Ovary (tissue), 3 donors: ENCODE measurements around the gene PTPN20.
"Not testable (repeated sequence)": the region's sequence is repeated elsewhere in the genome, so short reads cannot be mapped to it uniquely, and the experiment has no call there.

ENCODE experiments used
- EP300 ChIP-seq: sonication (generic); formaldehyde crosslinking; IDR thresholded peaks from one replicate; pipeline ENCODE4 v1.6.1; 2017; ENCODE audit warnings: antibody characterized with exemption
- POLR2A ChIP-seq: fragments of 450-650 bp; IDR thresholded peaks from one replicate; pipeline ENCODE4 v1.6.1; 2017; ENCODE audit warnings: antibody characterized with exemption, mild to moderate bottlenecking, moderate library complexity
- TF ChIP-seq, protein P1 (sequence below), 3 donors: fragments of 450-650 bp in 2 of 3; fragments of 200-600 bp in 1 of 3; IDR thresholded peaks; one replicate each; pipeline versions ENCODE4 v1.5.1 to v1.8.0; 2016 to 2022; ENCODE audit warnings: antibody characterized with exemption in 3 of 3, mild to moderate bottlenecking in 1 of 3
- donor health status: DM: no; HTN: no; CAD: no.

DNA sequence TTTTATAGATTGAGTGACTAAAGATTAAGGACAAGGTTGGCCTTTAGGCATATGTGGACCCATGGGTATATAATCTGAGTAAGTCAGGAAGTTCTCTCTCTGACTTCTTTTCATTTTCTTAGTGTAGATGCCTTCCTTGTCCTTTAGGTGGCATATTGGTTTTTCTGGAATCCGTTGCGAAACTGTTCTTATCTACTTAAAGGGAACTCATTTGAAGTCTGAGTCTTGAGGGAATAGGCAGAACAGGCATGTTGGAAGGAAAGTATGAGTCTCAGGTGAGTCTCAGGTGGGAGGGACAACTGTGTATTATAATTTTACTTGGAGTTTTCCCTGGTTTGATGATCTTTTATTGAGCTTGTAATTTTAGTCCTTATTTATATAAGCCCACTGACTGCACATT is 14.6 kb downstream of the PTPN20 start:
- TF ChIP-seq, protein P1, sequence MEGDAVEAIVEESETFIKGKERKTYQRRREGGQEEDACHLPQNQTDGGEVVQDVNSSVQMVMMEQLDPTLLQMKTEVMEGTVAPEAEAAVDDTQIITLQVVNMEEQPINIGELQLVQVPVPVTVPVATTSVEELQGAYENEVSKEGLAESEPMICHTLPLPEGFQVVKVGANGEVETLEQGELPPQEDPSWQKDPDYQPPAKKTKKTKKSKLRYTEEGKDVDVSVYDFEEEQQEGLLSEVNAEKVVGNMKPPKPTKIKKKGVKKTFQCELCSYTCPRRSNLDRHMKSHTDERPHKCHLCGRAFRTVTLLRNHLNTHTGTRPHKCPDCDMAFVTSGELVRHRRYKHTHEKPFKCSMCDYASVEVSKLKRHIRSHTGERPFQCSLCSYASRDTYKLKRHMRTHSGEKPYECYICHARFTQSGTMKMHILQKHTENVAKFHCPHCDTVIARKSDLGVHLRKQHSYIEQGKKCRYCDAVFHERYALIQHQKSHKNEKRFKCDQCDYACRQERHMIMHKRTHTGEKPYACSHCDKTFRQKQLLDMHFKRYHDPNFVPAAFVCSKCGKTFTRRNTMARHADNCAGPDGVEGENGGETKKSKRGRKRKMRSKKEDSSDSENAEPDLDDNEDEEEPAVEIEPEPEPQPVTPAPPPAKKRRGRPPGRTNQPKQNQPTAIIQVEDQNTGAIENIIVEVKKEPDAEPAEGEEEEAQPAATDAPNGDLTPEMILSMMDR (IDR thresholded peaks at IDR 0.05) = not testable (repeated sequence)
- not testable (repeated sequence) for TF ChIP-seq POLR2A, EP300
